ENCODE data around the gene TRIM5.

TRIM5 gene

DNA sequence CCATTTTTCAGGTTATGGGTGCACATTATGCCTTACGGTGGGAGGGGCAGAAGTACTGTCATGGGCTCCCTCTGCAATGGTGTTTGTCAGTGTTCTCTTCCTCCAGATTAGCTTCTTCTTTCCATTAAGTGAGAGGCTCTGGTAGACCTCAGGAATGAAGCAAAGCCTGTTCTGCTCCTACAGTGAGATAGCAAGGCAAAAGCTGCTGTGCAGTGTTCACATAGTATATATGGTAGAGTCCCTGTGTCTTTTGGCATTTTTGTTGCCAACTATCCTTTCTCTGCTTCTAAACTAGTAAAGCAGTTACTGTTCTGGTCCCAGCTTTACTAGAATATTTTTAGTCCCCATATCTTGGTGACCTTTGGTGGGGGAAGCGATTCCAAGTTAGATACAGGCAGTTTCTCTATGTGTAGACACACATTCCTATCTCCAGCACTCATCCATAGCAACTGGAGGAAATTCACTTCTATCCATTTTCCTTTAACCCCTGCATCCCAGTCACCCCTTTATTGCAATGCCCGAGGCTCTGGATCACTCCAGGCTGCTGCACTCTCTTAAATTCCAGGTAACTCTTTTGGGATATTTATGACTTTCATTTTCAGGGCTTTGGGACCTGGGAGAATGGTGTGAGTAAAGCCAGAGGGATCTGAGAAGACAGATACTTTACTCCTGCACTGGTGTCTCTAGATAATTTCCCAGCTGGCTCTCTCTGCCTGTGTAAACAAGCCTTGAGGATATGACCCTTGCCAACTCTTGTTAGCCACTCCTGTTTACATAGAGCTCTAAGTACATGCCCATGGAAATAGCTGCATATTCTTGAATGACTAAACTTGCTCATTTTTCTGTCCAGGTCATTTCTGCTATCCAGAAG, 64.0 kb downstream of the TRIM5 start:
- FAIRE-seq (no peak), DNase-seq (ENCODE audit: insufficient read length, low spot score) (no peak)
- TF ChIP-seq PAX5 (IDR thresholded peaks at IDR 0.05; ENCODE audit: insufficient read depth, low read length, severe bottlenecking) (no peak), POLR2AphosphoS5 (IDR thresholded peaks at IDR 0.05; ENCODE audit: low read depth, low read length) (no peak), POU2F2 (IDR thresholded peaks at IDR 0.05; ENCODE audit: low read depth, low read length) (no peak), TAF1 (IDR thresholded peaks at IDR 0.05; ENCODE audit: low read depth, low read length) (no peak), SPI1 (IDR thresholded peaks at IDR 0.05; ENCODE audit: low read depth, low read length) (no peak), POLR2A (IDR thresholded peaks at IDR 0.05; ENCODE audit: low read depth, low read length) (no peak)

DNA sequence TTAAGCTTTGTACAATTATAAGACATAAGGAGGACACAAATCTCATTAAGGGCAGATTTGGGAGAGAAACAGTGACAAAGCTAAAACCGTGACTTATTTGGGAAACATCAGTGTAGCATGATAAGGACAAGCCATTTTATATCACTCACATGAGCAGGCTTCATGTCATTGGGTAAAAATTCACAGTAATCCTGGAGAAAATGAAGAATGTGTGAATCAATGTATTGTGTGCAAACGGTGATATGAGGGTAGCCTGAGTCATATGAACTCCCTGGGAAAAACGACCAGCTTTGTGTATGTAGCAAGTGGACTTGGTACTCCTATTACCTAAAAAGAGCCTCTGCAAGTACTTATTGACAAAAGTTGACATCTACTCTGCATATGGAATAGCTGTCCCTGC, 66.1 kb downstream of the TRIM5 start:
- FAIRE-seq = no peak
- no peak for TF ChIP-seq SPI1 (IDR thresholded peaks at IDR 0.05; ENCODE audit: low read depth, low read length)
- TF ChIP-seq PAX5 (IDR thresholded peaks at IDR 0.05; ENCODE audit: insufficient read depth, low read length, severe bottlenecking) = no peak
- no peak for TF ChIP-seq TAF1 (IDR thresholded peaks at IDR 0.05; ENCODE audit: low read depth, low read length)
- TF ChIP-seq POLR2AphosphoS5 (IDR thresholded peaks at IDR 0.05; ENCODE audit: low read depth, low read length) = no peak
- DNase-seq (ENCODE audit: insufficient read length, low spot score) = no peak
